Stimulated activated CD8-positive, alpha-beta memory T cell treated with anti-CD3 and anti-CD28 coated beads, Interleukin-15, amount 100 ng/mL, for 24 hours (primary cell): ENCODE measurements around the gene BMPR1B.
"Not testable (repeated sequence)": the region's sequence is repeated elsewhere in the genome, so short reads cannot be mapped to it uniquely, and the experiment has no call there.

Source experiments
- DNase-seq: peaks from one replicate; pipeline ENCODE4 v3.0.0-alpha.2; 2020; ENCODE audit warnings: low read depth

BMPR1B gene

GRCh38 chr4:95038791-95039190 lies 281.0 kb downstream of the BMPR1B start:
- no peak for DNase-seq

DNA sequence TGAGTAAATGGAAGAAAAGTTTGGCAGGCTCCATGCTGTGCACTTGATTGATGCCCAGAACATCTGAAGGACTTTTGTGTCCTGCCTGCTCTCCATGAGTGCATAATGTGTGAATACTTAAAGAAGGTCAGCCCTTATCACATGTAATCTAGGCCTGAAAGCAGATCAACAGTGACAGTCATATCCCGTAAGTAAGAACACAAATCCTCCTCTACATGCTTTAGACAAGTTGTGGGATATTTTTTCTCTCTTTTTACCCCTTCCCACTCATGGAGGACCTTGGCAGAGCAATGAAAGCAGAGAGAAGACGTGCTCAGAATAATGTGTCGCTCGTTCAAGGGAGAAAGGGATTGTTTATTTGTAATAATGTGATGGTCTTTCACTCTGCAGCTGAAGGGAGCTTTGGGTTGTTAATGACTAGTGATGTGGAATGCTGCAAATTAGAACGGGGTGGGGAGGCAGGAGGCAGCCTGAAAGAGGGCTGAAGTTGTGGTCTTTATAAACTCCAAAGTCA lies 286.6 kb downstream of the BMPR1B start:
- no peak for DNase-seq

DNA sequence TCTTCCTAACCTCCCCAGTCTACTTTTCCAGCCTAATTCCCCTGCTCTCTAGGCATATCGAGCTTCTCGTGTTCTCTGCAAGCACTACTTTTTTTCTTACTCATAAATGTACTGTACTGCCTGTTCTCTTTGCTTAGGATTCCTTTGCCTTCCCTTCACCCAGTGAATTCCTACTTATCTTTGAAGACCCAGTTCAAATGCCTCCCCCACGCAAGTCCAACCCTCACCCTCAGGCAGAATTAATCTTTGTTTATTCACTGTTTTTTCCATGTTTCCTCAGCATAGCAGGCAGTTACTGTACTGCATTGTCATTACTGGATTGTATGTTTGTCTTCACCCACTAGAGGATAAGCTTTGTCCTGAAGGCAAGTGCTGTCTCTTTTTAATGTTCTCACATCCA lies 287.7 kb downstream of the BMPR1B start:
- DNase-seq, result no peak

DNA sequence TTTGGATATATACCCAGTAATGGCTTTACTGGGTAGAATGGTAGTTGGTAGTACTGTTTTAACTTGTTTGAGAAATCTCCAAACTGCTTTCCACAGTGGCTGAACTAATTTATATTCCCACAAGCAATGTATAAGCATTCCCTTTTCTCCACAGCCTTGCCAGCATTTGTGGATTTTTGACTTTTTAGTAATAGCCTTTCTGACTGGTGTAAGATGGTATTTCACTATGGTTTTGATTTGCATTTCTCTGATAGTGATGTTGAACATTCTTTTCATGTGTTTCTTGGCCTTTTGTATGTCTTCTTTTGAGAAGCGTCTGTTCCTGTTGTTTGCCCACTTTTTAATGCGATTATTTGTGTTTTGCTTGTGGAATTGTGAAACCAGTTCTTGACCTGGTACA lies 290.5 kb downstream of the BMPR1B start:
- no peak for DNase-seq

- no peak for DNase-seq
Observed at GRCh38 chr4:95049551-95050233, 291.9 kb downstream of the BMPR1B start.

DNA sequence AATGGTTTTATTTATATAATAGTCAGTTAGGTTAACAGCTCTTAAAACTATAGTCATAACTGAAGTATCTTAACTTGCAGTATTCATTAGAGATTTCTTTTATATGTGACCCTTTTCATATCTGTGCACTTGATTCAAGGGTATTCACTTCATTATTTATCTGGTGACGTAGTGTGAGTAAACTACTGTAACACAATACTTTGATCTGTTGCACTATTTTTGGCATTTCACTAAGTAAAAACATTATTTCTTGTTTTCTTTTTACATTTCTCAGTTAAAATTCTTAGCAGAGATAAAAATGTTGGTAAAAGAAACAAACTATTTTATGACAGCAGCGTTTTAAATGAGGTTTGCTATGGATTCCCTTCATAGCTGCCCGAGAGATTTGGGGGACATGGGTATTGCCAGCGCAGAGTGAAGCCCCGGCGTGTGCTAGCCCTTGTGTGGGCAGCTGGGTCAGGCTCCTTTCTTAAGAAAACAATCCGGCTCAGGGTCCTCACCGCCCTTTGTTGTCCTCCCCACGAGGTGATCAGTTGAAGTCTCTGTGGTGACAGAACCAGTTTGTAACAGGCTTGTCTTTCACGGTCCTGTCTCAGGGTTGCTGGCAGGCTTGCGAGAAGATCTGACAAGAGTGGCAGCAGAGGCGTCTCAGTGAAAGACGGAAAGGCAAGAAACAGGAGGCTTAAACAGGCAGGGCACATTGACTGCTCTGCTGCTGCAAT lies 293.4 kb downstream of the BMPR1B start:
- no peak for DNase-seq

DNA sequence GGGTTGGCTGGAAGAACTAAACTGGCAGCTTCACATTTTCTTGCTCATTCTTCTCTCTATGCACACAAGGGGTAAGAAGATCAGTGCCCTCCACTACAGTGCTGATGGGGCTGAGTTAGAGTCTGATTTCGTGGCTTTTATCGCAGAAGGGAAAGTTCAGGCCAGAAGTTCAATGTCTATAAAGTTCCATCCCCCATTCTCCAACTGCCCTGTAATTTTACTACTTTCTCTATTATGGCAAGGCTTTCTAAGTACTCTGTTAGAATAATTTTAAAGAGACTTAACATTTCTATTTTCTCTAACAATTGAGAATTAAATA lies 293.9 kb downstream of the BMPR1B start:
- no peak for DNase-seq

DNA sequence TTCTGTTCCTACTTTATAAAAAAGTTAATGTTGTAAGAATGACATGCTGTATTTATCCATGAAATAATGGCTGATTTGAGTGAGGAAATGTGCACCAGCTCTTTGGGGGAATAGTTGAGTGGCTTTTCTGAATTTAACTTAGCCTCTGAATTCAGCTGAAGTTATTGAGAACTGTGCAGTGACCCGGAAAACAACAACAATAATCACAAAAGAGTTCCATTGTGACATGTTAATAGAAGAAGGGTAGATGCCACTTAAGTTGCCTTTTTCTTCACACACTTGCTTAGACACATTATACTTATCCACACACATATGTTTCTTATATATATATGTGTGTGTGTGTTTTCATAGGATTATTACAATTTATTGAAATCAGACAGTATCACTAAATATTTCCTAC lies 301.2 kb downstream of the BMPR1B start:
- DNase-seq, result no peak

GRCh38 chr4:95059663-95060062 lies 301.9 kb downstream of the BMPR1B start:
- DNase-seq, result no peak

DNA sequence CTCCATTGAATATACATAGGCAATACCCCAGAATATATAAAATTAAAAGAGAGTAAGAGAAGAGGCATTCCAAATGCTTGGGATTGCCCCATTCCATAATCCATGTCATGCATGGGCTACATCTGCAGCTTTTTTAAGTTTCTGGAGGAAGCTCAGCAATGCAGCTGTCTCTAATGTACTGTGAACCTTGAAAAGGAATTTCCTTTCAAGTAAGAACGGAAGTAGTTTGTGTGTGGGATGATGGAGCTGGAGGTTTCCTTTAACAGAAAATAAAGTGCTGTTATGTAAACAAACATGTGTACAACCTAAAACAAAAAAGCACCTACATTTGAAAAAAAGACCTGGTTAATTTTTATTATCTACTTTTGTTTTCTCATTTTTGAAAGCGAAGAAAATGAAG lies 303.5 kb downstream of the BMPR1B start:
- no peak for DNase-seq

- not testable (repeated sequence) for DNase-seq
Observed at GRCh38 chr4:95061801-95062200, 304.0 kb downstream of the BMPR1B start.

DNA sequence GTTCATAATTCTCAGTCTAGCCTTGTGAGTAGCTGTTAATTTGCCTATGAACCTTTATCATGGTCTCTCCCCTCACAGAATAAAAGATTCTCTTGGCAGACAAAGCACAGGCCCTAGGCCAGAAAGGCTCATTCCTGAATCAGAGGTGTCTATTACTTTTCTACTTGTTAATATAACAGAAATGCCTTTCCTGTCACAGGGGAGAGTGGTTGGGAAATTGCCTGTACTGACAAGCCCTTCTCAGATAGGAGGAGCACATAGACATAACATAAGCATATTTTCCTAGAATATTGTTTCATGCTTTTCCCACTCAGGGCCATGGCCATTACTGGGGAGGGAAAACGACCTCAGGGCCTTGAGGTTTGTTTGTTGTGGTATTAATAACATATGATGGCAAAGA lies 308.3 kb downstream of the BMPR1B start:
- no peak for DNase-seq

- no peak for DNase-seq
Observed at GRCh38 chr4:95068401-95068800, 310.6 kb downstream of the BMPR1B start.

- no peak for DNase-seq
Observed at GRCh38 chr4:95068818-95069478, 311.2 kb downstream of the BMPR1B start.

DNA sequence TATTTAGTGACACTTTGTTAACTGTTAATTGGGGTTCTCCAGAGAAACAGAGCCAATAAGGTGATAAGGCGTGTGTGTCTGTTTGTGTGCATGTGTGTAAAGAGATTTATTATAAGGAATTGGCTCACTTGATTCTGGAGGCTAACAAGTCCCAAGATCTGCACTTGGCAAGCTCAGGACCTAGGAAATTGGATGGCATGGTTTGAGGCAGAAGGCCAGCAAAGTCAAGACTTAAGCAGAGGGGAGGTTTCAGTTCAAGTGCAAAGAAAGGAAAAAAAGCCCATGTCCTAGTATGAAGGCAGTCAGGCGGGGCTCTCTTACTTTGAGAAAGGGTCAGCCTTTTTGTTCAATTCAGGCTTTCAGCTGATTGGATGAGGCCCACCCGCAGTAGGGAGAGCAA lies 314.1 kb downstream of the BMPR1B start:
- no peak for DNase-seq

DNA sequence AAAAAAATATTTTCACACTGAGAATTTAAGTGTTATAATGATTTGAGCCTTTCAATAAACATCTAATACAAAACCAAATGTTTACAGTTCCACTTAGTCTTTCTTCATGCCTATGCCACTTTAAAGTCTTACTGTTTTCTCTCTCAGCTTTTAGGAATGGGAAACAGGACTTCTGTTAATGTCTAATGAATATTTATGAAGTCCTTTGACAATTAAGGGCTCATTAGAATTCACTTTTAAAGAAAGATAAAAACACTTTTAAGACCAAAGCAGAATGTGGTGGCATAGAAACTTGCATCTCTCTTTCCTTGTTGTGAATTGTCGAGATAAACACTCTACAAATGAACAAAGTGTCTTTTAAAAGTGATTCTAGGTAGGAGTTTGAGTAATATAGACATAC lies 315.9 kb downstream of the BMPR1B start:
- DNase-seq, result no peak

DNA sequence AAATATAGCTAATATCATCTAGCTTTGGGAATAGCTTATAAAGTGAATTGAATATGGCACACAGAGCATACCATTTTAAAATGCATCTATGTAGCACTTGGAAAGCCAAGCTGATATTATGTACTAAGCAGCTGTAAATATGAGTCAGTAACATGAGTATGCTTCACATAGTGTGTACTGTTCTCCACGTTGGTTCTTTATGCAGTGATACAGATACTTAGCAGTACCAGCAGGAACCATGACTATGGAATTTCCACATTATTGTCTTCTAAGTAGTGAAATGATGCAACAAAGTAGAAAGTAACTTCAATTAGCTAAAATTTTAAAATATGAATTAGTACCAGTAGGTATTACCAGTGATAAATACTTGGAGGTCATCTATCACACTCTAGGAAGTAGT lies 320.1 kb downstream of the BMPR1B start:
- no peak for DNase-seq

- DNase-seq, result no peak
Observed at GRCh38 chr4:95080969-95081368, 323.2 kb downstream of the BMPR1B start.

GRCh38 chr4:95084584-95084983 lies 326.8 kb downstream of the BMPR1B start:
- DNase-seq, result no peak

GRCh38 chr4:95085124-95085833 lies 327.5 kb downstream of the BMPR1B start:
- no peak for DNase-seq

- DNase-seq, result no peak
Observed at GRCh38 chr4:95086551-95086950, 328.8 kb downstream of the BMPR1B start.

- no peak for DNase-seq
Observed at GRCh38 chr4:95087657-95088455, 330.1 kb downstream of the BMPR1B start.
